Heart left ventricle (tissue), 13 donors: ENCODE data around the gene ITPR3.

ENCODE experiments used
- POLR2A ChIP-seq, 2 donors: fragments of 450-650 bp; IDR thresholded peaks; one replicate each; pipeline ENCODE4 v1.6.1; 2017; ENCODE audit warnings: antibody characterized with exemption in 2 of 2, mild to moderate bottlenecking in 2 of 2, moderate library complexity in 2 of 2
- TF ChIP-seq, protein P1 (sequence below), 12 donors: fragments of 200-600 bp; sonication (generic) in 4 of 12; IDR thresholded peaks; one replicate each; pipeline versions ENCODE4 v1.5.0 to v1.8.0; 2018 to 2022; ENCODE audit warnings: antibody characterized with exemption in 12 of 12, mild to moderate bottlenecking in 5 of 12
- donor health status: ischemic (EF 13 %, LVEDD 7.1; RV severe dilation, severe dysfunction).
- donor health status: DM: no; HTN: yes; CAD: no.
- donor health status: DM: no; HTN: no; CAD: no.
- donor health status: ischemic (EF 25% LVEDD 6.9; RV normal size, moderate dysfunction).
- donor health status: ischemic (EF 25% LVEDD 5.7; RV mildly dilated, moderate dysfunction).
- donor health status: ischemic (EF 35%, LVEDD 5.7; RV mildly dilated, moderate dysfunction).
- donor health status: nonischemic (EF 11% LVEDD 7.7; RV severe dilation, severe dysfunction).
- donor health status: DM: yes; HTN: yes; CAD: no.
- donor health status: PGD.
- donor health status: ischemic (EF 29% LVEDD 5.4; RV normal size, mild dysfunction).
- donor health status: nonischemic (EF 23%, LVEDD 6.1; RV moderate dilation, normal function).

DNA sequence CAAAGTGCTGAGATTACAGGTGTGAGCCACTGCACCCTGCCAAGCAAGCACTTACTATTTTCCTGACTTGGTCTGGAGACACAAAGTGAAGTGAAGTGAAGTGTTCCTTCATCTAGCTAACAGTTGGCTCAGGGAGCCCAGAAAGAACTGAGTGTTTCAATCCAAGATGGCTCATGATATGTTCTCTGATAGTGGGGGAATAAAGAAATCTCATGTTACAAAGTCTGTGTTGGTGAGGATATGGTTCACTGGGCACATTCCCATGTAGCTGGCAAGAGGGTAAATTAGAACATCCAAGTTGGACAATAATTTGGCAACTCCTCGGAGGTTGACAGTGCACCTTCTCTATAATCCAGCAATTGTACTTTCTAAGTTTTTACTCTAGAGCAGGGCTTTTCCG lies 5.0 kb upstream of the ITPR3 start:
- TF ChIP-seq, protein P1, sequence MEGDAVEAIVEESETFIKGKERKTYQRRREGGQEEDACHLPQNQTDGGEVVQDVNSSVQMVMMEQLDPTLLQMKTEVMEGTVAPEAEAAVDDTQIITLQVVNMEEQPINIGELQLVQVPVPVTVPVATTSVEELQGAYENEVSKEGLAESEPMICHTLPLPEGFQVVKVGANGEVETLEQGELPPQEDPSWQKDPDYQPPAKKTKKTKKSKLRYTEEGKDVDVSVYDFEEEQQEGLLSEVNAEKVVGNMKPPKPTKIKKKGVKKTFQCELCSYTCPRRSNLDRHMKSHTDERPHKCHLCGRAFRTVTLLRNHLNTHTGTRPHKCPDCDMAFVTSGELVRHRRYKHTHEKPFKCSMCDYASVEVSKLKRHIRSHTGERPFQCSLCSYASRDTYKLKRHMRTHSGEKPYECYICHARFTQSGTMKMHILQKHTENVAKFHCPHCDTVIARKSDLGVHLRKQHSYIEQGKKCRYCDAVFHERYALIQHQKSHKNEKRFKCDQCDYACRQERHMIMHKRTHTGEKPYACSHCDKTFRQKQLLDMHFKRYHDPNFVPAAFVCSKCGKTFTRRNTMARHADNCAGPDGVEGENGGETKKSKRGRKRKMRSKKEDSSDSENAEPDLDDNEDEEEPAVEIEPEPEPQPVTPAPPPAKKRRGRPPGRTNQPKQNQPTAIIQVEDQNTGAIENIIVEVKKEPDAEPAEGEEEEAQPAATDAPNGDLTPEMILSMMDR (IDR thresholded peaks at IDR 0.05), result no peak
- no peak for TF ChIP-seq POLR2A (IDR thresholded peaks at IDR 0.05)
